Lower lobe of right lung (tissue), 2 donors: Measurements from ENCODE around the gene USP7. TPM values are rescaled to one million over a fixed set of nuclear protein-coding genes. Genes with fewer than 3 reads are reported as not detected.
A peak's percentile ranks its signal among the peaks of the same experiment; 100 is the strongest.

ENCODE experiments used
- ATAC-seq, 2 donors: fragments of 200-7000 bp; cut with Tn5 transposase; one replicate each; pipeline ENCODE4 v1.9.1; 2020 to 2022; ENCODE audit warnings: mild to moderate bottlenecking in 2 of 2, moderate library complexity in 2 of 2
- DNase-seq: peaks from one replicate; pipeline ENCODE4 v3.0.0-alpha.2; 2020
- H3K27ac ChIP-seq: fragments of 200-600 bp; one replicate; pipeline ENCODE4 v1.8.0; 2022
- H3K27me3 ChIP-seq: fragments of 200-600 bp; one replicate; pipeline ENCODE4 v1.8.0; 2022; ENCODE audit warnings: low read depth
- H3K36me3 ChIP-seq: fragments of 200-600 bp; one replicate; pipeline ENCODE4 v1.8.0; 2022; ENCODE audit warnings: mild to moderate bottlenecking
- H3K4me1 ChIP-seq: fragments of 200-600 bp; one replicate; pipeline ENCODE4 v1.8.0; 2022
- H3K4me3 ChIP-seq: fragments of 200-600 bp; one replicate; pipeline ENCODE4 v1.8.0; 2022; ENCODE audit warnings: mild to moderate bottlenecking
- H3K9me3 ChIP-seq: fragments of 200-600 bp; one replicate; pipeline ENCODE4 v1.8.0; 2022
- intact Hi-C: fragments of 100-400 bp; cut with DNase I; formaldehyde crosslinking; loops from one replicate; pipeline ENCODE4 v1.11.0; 2022
- total RNA-seq: library from RNA; stranded (reverse); fragmentation: NEBNext Ultra II Directional; extraction: Animal tissue kit (Norgen Biotek cat#: 25700); gene quantifications from one replicate; pipeline ENCODE4 v1.2.1, GENCODE V29; 2021
- TF ChIP-seq, protein P1 (sequence below): fragments of 200-600 bp; IDR thresholded peaks from one replicate; pipeline ENCODE4 v1.8.0; 2022; ENCODE audit warnings: antibody characterized with exemption, mild to moderate bottlenecking
- donor health status: DM: no; HTN: yes; CAD: no; lungs with severe emphysema.

The USP7 gene
- total RNA-seq, 1 donor from 2014 or later, result 87.5 TPM

GRCh38 chr16:8960788-8961109 lies 3.0 kb downstream of the USP7 start:
- peaks cover 72% of the 10 kb centered on the region for H3K4me1 ChIP-seq
- peak overlapping the region; percentile 47 for H3K27ac ChIP-seq
- intact Hi-C loops, result no loop called here

DNA sequence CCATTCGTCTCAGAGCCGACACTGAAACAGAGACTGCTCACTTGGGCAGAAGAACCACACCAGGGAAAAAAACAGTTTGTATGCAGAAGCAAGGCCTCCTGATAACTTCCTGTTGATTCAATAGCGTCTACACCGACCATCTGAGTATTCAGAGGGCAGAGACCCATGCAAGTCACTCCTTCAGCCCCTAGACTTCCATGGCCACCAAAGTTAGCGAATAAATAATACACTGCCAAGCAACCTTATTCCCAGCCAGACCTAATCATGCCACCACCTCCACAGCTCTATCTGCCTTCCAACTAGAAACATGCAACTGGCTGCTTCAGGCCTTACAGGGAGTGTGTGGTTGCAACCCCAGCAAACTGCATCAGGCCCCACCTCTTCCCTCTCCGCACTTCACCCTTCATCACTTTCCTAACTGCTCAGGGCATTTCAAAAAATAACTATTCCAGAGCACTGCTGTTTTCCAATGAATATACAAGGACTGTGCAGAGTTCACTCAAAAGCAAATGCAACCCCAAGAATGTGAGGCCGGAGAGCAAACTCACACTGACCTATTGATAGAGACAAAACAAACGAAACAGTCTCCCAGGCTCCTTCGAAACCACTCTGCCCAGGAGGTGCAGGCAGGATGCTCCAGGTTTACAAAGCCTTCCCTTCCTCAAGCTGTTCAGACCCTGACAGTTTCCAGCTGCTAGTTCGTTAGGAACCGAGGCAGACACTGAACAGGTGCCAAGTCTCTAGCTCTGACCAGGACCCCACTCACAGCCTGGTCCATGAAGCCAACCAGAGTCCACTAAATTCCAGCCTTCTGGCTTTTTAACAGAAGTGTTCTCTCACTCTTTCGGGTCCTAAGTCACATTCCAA lies 3.6 kb downstream of the USP7 start:
- no peak for ATAC-seq
- Histone ChIP-seq H3K27me3 (no peaks in the 10 kb centered on the region), H3K27ac (peak overlapping the region; percentile 47), H3K36me3 (no peaks in the 10 kb centered on the region), H3K9me3 (no peaks in the 10 kb centered on the region), H3K4me3 (peak overlapping the region; percentile 19), H3K4me1 (peaks cover 78% of the 10 kb centered on the region)
- intact Hi-C loops, result no loop called here
- TF ChIP-seq, protein P1, sequence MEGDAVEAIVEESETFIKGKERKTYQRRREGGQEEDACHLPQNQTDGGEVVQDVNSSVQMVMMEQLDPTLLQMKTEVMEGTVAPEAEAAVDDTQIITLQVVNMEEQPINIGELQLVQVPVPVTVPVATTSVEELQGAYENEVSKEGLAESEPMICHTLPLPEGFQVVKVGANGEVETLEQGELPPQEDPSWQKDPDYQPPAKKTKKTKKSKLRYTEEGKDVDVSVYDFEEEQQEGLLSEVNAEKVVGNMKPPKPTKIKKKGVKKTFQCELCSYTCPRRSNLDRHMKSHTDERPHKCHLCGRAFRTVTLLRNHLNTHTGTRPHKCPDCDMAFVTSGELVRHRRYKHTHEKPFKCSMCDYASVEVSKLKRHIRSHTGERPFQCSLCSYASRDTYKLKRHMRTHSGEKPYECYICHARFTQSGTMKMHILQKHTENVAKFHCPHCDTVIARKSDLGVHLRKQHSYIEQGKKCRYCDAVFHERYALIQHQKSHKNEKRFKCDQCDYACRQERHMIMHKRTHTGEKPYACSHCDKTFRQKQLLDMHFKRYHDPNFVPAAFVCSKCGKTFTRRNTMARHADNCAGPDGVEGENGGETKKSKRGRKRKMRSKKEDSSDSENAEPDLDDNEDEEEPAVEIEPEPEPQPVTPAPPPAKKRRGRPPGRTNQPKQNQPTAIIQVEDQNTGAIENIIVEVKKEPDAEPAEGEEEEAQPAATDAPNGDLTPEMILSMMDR, result no peak
- no peak for DNase-seq

More at GRCh38 chr16:8960788-8961109, 3.0 kb downstream of the USP7 start:
- no peaks in the 10 kb centered on the region for H3K36me3 ChIP-seq
- DNase-seq (no peak), ATAC-seq (no peak)
- no peaks in the 10 kb centered on the region for H3K27me3 ChIP-seq
- H3K4me3 ChIP-seq, result peak overlapping the region; percentile 19
- H3K9me3 ChIP-seq, result no peaks in the 10 kb centered on the region
- TF ChIP-seq, protein P1, result no peak

DNA sequence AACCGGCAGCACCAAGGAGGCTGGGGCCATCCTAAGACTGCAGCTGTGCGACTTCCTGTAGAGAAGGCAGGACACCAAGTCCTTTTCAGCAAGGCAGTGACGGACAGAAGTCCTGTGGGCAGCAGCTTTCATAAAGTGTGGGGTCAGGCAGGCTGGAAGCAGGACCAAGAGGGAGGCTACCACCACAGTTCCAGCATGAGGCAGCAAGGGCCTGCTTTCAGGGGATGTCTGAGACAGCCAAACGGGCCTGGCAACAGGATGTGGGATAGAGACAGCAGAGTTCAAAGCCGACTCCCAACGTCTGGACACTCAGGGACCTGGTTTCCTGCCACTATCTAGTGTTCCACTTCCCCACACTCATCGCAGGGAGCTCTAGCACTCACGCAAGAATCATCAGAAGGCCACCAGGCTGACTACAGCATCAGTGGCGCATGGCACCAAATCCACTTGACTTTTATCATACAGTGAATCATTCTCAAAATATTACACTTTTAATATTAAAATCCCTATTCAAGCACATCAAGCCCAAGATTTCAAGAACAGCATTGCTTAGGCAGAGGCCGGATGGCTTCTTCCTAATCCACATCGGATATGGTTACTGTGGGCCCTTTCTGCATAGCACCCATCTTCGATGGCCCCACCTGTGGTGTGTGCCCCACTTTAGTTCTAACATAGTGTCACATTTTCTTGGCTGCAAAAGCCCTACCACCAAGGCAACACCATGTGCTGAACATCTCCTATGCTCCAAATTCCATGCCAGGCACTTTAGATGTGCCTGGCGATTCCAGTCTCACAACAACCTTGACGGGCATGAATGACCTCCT lies 5.2 kb downstream of the USP7 start:
- Histone ChIP-seq H3K9me3 (no peaks in the 10 kb centered on the region), H3K27ac (peak overlapping the region; percentile 47), H3K36me3 (no peaks in the 10 kb centered on the region), H3K4me3 (peak overlapping the region; percentile 7), H3K27me3 (no peaks in the 10 kb centered on the region), H3K4me1 (peaks cover 79% of the 10 kb centered on the region)
- intact Hi-C loops, result no loop called here
- ATAC-seq (peak; percentile 38 to 55), DNase-seq (no peak)
- TF ChIP-seq, protein P1, result no peak

DNA sequence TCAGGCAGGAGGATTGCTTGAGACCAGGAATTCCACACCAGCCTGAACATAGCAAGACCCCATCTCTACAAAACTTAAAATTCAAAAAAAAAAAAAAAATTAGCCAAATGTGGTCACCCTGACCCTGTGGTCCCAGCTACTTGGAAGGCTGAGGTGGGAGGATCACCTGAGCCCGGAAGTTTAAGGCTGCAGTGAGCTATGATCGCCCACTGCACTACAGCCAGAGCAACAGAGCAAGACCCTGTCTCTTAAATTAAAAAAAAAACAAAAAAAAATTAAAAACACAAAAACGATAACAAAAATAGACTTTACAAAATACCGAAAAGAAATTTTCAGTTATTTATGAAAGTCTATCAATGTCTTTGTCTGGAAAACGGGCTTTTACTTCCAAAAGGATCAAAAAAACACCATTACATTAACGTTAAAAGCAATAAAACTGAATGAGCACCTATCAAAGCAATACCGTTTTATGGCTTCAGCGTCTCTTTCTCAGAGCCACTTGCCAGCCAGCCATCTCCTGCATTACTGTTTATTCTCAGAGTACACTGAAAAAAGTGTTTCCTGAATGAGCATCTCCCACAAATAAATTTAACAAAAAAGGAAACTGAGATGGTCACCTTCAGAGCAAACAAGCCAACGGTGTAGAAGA lies 6.1 kb downstream of the USP7 start:
- TF ChIP-seq, protein P1, result no peak
- DNase-seq (no peak), ATAC-seq (no peak)
- intact Hi-C loops, result no loop called here
- H3K4me1 ChIP-seq, result peaks cover 79% of the 10 kb centered on the region
- no peaks in the 10 kb centered on the region for H3K9me3 ChIP-seq
- H3K27ac ChIP-seq, result peak overlapping the region; percentile 47
- no peaks in the 10 kb centered on the region for H3K27me3 ChIP-seq
- peak overlapping the region; percentile 7 for H3K4me3 ChIP-seq
- no peaks in the 10 kb centered on the region for H3K36me3 ChIP-seq

GRCh38 chr16:8957063-8957397 lies 6.7 kb downstream of the USP7 start:
- H3K27ac ChIP-seq, result peak overlapping the region; percentile 47
- intact Hi-C loops, result no loop called here
- peaks cover 83% of the 10 kb centered on the region for H3K4me1 ChIP-seq
- TF ChIP-seq, protein P1, result no peak
- H3K27me3 ChIP-seq, result no peaks in the 10 kb centered on the region
- peak in 1 of 2 donors; percentile 11 for ATAC-seq
- no peak for DNase-seq
- no peaks in the 10 kb centered on the region for H3K9me3 ChIP-seq
- no peaks in the 10 kb centered on the region for H3K36me3 ChIP-seq
- no peak overlapping the region for H3K4me3 ChIP-seq
